GM12875 (cell line): ENCODE results near the gene IL1RAPL1.

Experiments
- H3K4me3 ChIP-seq: one replicate; pipeline ENCODE4 v1.5.1; 2011; ENCODE audit warnings: low read depth, low read length, control low read depth
- TF ChIP-seq, protein P1 (sequence below): IDR thresholded peaks from 2 replicates; pipeline ENCODE4 v1.5.1; 2011; ENCODE audit warnings: low read depth, mild to moderate bottlenecking, control low read depth, inconsistent platforms, low read length, moderate library complexity, borderline replicate concordance; ENCODE audit not compliant: insufficient read depth

The IL1RAPL1 gene

GRCh38 chrX:28901637-28902036 lies 314.4 kb downstream of the IL1RAPL1 start:
- no peak overlapping the region for H3K4me3 ChIP-seq
- TF ChIP-seq, protein P1, sequence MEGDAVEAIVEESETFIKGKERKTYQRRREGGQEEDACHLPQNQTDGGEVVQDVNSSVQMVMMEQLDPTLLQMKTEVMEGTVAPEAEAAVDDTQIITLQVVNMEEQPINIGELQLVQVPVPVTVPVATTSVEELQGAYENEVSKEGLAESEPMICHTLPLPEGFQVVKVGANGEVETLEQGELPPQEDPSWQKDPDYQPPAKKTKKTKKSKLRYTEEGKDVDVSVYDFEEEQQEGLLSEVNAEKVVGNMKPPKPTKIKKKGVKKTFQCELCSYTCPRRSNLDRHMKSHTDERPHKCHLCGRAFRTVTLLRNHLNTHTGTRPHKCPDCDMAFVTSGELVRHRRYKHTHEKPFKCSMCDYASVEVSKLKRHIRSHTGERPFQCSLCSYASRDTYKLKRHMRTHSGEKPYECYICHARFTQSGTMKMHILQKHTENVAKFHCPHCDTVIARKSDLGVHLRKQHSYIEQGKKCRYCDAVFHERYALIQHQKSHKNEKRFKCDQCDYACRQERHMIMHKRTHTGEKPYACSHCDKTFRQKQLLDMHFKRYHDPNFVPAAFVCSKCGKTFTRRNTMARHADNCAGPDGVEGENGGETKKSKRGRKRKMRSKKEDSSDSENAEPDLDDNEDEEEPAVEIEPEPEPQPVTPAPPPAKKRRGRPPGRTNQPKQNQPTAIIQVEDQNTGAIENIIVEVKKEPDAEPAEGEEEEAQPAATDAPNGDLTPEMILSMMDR: no peak

DNA sequence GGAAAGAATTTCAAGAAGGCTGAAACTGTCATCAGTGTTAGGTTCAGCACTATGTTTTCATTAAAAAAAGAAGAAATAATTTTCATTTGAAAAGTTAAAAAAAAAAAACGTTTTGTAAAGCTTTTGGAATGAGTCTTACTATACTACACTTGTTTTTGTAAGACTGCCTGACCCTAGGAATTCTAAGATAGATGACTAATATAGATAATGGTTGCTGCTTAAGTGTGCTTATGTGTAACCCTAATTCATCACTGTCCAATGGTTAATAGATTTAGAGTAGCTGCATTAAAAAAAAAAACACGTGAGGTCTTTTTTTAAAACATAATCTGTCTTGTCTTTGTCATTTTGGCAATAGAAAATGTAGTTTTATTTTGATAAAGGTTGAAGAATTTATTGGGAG lies 323.2 kb downstream of the IL1RAPL1 start:
- H3K4me3 ChIP-seq: no peak overlapping the region
- TF ChIP-seq, protein P1: no peak

DNA sequence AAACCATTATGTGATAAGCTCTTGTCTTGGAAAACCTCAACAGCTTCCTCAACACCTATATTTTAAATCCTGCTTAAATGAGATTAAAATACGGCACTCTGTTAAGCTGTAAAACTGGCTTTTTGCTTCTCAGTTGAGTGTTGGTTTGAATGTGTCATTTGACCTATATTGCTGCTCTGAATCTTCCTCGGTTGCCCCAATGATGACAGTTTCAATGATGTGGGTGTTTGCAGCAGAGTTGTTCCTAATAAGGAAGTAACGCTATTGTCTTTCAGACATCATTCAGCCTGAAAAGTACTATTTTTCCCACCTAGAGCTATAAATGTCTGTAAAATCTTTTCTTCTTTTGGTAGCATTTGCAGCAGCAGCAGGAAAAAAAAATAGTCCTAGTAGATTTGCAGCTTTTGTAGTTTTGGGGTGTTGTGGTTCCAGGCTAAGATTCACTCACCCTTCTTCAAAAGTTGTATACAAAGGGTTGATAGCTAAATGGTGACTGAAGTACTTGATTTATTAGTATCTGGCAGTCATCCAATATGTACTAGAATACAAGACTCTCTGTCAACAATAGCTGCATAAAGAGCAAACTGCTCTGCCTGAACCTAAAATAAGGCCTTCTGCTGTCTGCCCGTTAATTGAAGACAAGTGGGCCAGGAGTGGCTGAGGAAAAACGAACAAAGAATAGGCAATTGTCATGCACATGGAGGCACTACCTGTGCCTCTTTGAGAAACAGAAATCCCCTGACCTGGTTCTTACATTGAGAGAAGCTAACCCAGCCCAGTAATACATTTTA lies 333.1 kb downstream of the IL1RAPL1 start:
- TF ChIP-seq, protein P1: no peak
- no peak overlapping the region for H3K4me3 ChIP-seq

DNA sequence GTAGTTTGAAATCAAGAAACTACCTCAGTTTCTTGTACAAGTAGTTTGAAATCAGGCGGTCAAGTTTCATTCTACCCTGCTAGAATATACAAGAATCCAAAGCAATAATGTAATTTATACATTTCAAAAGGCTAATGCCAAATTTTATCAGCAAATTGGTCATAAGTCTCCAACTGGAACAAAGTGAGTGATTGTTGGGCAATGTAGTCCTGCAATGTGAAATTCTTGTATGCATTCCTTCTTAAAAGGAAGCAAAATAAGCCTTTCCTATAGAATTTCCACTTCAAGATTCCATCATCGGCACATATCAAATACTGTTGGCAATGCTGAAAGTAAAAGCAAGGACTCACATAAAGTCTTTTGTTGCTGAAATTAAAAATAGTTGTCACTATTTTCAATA lies 334.9 kb downstream of the IL1RAPL1 start:
- TF ChIP-seq, protein P1: no peak
- H3K4me3 ChIP-seq: no peak overlapping the region

DNA sequence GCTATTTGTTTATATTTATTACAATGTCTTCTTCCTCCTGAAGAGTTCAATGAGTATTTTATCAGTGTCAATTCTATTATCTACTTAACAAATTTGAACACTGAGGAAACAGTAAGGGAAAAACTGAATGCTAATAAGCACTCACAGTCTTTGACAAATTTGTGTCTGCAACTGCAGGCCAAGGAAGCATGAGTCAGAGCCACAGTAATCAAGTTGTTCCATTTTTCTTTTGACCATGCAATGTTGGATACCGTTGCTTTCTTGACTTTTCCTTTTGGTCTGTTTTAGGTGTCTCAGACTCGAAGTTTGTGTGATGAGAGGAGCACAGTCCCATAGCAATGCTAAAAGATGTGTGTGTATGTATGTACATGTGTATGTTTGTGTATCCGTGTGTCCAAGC lies 359.6 kb downstream of the IL1RAPL1 start:
- no peak overlapping the region for H3K4me3 ChIP-seq
- TF ChIP-seq, protein P1: no peak

- no peak overlapping the region for H3K4me3 ChIP-seq
- TF ChIP-seq, protein P1: no peak
These were observed 372.8 kb downstream of the IL1RAPL1 start for GRCh38 chrX:28960063-28960462.

DNA sequence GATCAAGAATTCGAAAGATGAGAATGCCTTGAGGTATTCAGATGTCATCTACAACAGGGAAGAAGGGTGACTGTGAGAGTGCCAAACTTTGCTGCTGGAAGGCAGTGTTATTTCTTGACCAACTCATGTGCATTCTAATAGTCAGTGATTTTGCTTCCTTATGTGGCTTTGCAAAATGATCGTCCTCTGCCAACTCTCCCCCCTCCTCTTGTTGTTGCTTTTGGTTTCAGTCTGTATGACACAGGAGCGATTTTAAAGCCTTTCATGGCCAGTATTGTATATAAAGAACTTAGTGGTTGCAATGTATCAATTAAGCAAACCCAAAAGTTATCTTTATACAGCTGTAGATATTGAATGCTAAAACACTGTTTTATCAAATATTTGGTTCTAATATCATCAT lies 379.1 kb downstream of the IL1RAPL1 start:
- no peak overlapping the region for H3K4me3 ChIP-seq
- TF ChIP-seq, protein P1: no peak
